Stimulated activated CD8-positive, alpha-beta memory T cell treated with anti-CD3 and anti-CD28 coated beads, Interleukin-7, amount 100 ng/mL, for 1 hour (primary cell): ENCODE results near the gene ZNF579.
A peak's percentile ranks its signal among the peaks of the same experiment; 100 is the strongest.
"Not testable (repeated sequence)": the region's sequence is repeated elsewhere in the genome, so short reads cannot be mapped to it uniquely, and the experiment has no call there.

Experiments used
- DNase-seq, 2 donors: peaks; one replicate each; pipeline ENCODE4 v3.0.0-alpha.2; 2020; ENCODE audit warnings: low read depth in 2 of 2

The ZNF579 gene

GRCh38 chr19:55593096-55593772, 12.6 kb upstream of the ZNF579 start:
- no peak for DNase-seq

GRCh38 chr19:55592391-55593090, 11.9 kb upstream of the ZNF579 start:
- no peak for DNase-seq

- DNase-seq: no peak
Observed at GRCh38 chr19:55591555-55591954, 10.9 kb upstream of the ZNF579 start.

GRCh38 chr19:55590617-55591016, 10.0 kb upstream of the ZNF579 start:
- no peak for DNase-seq

- no peak for DNase-seq
Observed at GRCh38 chr19:55590109-55590508, 9.5 kb upstream of the ZNF579 start.

GRCh38 chr19:55588738-55589137, 8.1 kb upstream of the ZNF579 start:
- DNase-seq: no peak

- peak; percentile 82 to 83 for DNase-seq
Observed at GRCh38 chr19:55586976-55587668, 6.5 kb upstream of the ZNF579 start.

GRCh38 chr19:55585658-55586339, 5.2 kb upstream of the ZNF579 start:
- DNase-seq: no peak

GRCh38 chr19:55584871-55585270, 4.2 kb upstream of the ZNF579 start:
- no peak for DNase-seq

GRCh38 chr19:55583897-55584296, 3.2 kb upstream of the ZNF579 start:
- DNase-seq: not testable (repeated sequence)

GRCh38 chr19:55582284-55582683, 1.6 kb upstream of the ZNF579 start:
- DNase-seq: not testable (repeated sequence)

GRCh38 chr19:55581823-55582223, 1.2 kb upstream of the ZNF579 start:
- no peak for DNase-seq

GRCh38 chr19:55581145-55581822, 636 bp upstream of the ZNF579 start:
- no peak for DNase-seq

GRCh38 chr19:55579766-55580621, 654 bp downstream of the ZNF579 start:
- no peak for DNase-seq

GRCh38 chr19:55578761-55579747, 1.6 kb downstream of the ZNF579 start:
- no peak for DNase-seq

- no peak for DNase-seq
Observed at GRCh38 chr19:55578031-55578760, 2.5 kb downstream of the ZNF579 start.

- DNase-seq: no peak
Observed at GRCh38 chr19:55576746-55577145, 3.9 kb downstream of the ZNF579 start.

GRCh38 chr19:55573929-55574328, 6.7 kb downstream of the ZNF579 start:
- not testable (repeated sequence) for DNase-seq

GRCh38 chr19:55569477-55569876, 11.2 kb downstream of the ZNF579 start:
- DNase-seq: not testable (repeated sequence)
